KMS-11 (cell line): ENCODE data around the gene PPP1R1B.
A peak's percentile ranks its signal among the peaks of the same experiment; 100 is the strongest.

Experiments
- H2AFZ ChIP-seq: fragments of 200-600 bp; sonication (generic); 2 replicates; pipeline ENCODE4 v1.6.1; 2016; ENCODE audit warnings: antibody characterized with exemption, mixed run types, low read depth
- H3K27ac ChIP-seq: fragments of 200-600 bp; sonication (generic); 2 replicates; pipeline ENCODE4 v1.6.1; 2016; ENCODE audit warnings: mild to moderate bottlenecking, mixed run types
- H3K27me3 ChIP-seq: fragments of 200-600 bp; sonication (generic); 2 replicates; pipeline ENCODE4 v1.6.1; 2017; ENCODE audit warnings: mild to moderate bottlenecking, low read depth, mixed run types, moderate library complexity; ENCODE audit not compliant: insufficient read depth
- H3K36me3 ChIP-seq: fragments of 200-600 bp; sonication (generic); 2 replicates; pipeline ENCODE4 v1.6.1; 2017; ENCODE audit warnings: mild to moderate bottlenecking, mixed run types; ENCODE audit not compliant: insufficient read depth
- H3K4me1 ChIP-seq: fragments of 200-600 bp; sonication (generic); 2 replicates; pipeline ENCODE4 v1.6.1; 2016; ENCODE audit warnings: mild to moderate bottlenecking, low read depth, mixed run types; ENCODE audit not compliant: poor library complexity, severe bottlenecking
- H3K4me2 ChIP-seq: fragments of 200-600 bp; sonication (generic); 2 replicates; pipeline ENCODE4 v1.7.0; 2016; ENCODE audit warnings: mild to moderate bottlenecking, mixed run types
- H3K4me3 ChIP-seq: fragments of 200-600 bp; sonication (generic); IDR thresholded peaks from 2 replicates; pipeline ENCODE4 v1.6.1; 2017; ENCODE audit warnings: low read depth, low read length, mixed read lengths; ENCODE audit not compliant: insufficient read depth
- H3K79me2 ChIP-seq: fragments of 200-600 bp; sonication (generic); 2 replicates; pipeline ENCODE4 v1.6.1; 2016; ENCODE audit warnings: low read depth, mixed run types; ENCODE audit not compliant: insufficient read depth
- H3K9ac ChIP-seq: fragments of 200-600 bp; sonication (generic); 2 replicates; pipeline ENCODE4 v1.6.1; 2016; ENCODE audit warnings: mild to moderate bottlenecking, mixed run types
- H4K20me1 ChIP-seq: fragments of 200-600 bp; sonication (generic); 2 replicates; pipeline ENCODE4 v1.6.1; 2016; ENCODE audit warnings: mild to moderate bottlenecking, mixed run types; ENCODE audit not compliant: insufficient read depth
- TF ChIP-seq, protein P1 (sequence below): fragments of 200-600 bp; sonication (generic); conservative IDR thresholded peaks from 2 replicates; pipeline ENCODE4 v1.6.1; 2017; ENCODE audit warnings: low read depth, mild to moderate bottlenecking, antibody characterized with exemption, low read length, moderate library complexity, mixed read lengths

Gene PPP1R1B

DNA sequence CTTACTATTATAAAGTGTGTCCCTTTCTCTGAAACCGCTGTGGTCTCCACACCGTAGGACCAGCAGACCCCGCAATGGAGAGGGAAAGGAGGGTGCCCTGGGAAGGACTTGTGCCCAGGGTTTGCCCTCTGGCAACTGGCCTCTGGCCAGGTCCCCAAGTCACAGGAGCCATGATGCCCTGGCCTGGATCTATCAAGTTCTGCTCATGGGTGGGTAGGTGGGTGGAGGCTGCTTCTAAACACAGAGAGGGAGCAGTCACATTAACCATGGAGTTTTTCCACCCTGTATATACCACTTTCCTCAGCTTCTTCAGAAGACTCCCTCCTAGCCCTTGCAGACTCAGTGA, 9.7 kb upstream of the PPP1R1B start:
- Histone ChIP-seq H3K27ac (no peak overlapping the region), H3K9ac (peak overlapping the region; percentile 68; the same call in 1 of the 2 replicates), H4K20me1 (no peaks in the 10 kb centered on the region), H3K4me1 (peaks cover 26% of the 10 kb centered on the region), H3K4me2 (peak overlapping the region; percentile 75; the same call in 1 of the 2 replicates), H2AFZ (peak overlapping the region; percentile 97), H3K4me3 (no peak overlapping the region), H3K36me3 (no peaks in the 10 kb centered on the region), H3K79me2 (no peaks in the 10 kb centered on the region), H3K27me3 (no peaks in the 10 kb centered on the region)
- TF ChIP-seq, protein P1, sequence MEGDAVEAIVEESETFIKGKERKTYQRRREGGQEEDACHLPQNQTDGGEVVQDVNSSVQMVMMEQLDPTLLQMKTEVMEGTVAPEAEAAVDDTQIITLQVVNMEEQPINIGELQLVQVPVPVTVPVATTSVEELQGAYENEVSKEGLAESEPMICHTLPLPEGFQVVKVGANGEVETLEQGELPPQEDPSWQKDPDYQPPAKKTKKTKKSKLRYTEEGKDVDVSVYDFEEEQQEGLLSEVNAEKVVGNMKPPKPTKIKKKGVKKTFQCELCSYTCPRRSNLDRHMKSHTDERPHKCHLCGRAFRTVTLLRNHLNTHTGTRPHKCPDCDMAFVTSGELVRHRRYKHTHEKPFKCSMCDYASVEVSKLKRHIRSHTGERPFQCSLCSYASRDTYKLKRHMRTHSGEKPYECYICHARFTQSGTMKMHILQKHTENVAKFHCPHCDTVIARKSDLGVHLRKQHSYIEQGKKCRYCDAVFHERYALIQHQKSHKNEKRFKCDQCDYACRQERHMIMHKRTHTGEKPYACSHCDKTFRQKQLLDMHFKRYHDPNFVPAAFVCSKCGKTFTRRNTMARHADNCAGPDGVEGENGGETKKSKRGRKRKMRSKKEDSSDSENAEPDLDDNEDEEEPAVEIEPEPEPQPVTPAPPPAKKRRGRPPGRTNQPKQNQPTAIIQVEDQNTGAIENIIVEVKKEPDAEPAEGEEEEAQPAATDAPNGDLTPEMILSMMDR: no peak

DNA sequence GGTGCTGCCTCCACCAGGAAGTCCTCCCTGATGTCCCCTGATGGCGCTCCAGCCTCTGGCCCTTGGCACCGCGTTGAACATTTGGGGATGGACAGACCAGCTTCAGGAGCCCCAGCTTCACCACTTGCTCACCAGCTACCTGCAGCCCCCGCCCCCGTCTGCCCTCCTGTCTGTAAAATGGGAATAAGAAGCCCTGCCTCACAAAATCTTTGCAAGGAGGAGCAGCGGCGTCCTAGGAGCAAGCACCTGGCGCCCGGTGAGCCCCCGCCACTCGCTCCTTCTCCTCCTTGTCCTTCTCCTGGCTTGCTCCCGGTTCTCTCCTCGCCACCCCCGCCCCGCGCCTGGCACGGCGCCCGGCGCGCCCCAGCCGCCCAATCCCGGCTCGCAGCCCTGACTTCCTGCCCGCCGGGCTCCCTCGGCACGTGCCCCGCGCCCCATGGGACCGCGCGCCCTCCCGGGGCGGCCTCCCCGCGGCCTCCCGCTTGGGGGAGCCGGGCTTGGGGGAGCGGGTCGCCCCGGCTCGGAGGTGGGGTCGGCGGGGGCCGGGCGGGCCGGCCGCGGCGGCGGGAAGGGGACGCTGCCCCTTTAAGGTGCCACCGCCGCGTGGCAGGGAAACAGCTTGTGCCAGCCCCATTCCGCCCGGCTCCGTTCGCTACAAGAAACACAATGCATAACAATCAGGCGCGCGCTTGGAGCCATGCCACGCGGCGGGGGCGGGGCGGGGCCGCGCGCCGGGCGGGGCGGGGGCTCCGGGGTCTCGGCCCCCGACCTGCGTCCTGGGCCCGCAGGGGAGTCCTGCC, 9.1 kb upstream of the PPP1R1B start:
- Histone ChIP-seq H3K4me2 (peak overlapping the region; percentile 99; the same call in 1 of the 2 replicates), H2AFZ (peak overlapping the region; percentile 97), H3K4me3 (no peak overlapping the region), H4K20me1 (no peaks in the 10 kb centered on the region), H3K79me2 (no peaks in the 10 kb centered on the region), H3K4me1 (peaks cover 32% of the 10 kb centered on the region), H3K9ac (peak overlapping the region; percentile 68), H3K27ac (peak overlapping the region; percentile 28), H3K36me3 (no peaks in the 10 kb centered on the region), H3K27me3 (no peaks in the 10 kb centered on the region)
- TF ChIP-seq, protein P1: no peak

DNA sequence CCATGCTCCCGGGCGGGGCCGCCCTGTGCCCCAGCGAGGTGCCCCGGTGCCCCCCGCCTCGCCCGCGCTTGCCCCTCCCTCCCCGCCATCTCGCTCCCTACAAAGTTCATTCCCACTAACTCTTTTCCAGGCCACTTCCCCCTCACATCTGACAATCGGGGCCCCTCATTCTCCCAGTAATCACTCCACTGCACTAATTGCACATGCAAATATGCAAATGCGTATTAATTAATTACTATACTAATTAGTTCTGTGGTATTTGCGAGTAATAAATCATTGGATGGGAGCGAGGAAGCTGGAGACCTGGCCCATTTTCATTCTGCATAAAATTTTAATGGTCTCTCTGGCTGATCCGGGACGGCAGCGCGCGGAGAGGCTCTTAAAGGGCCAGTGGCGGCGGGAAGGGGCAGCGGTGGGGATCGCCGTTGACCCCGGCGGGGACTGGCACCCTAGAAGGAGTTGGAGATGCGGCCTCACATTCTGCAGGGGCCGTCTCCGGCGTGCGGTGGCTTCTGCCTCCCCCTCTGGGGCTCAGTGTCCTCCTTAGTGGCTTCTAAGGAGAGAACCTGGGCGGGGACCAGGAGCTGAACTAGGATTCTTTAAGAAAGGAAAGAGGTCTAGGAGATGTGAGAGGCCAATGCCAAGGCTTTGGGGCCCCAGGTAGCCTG, 8.4 kb upstream of the PPP1R1B start:
- Histone ChIP-seq H3K9ac (peak overlapping the region; percentile 68), H2AFZ (peak overlapping the region; percentile 97), H3K79me2 (no peaks in the 10 kb centered on the region), H3K36me3 (no peaks in the 10 kb centered on the region), H3K27ac (peak overlapping the region; percentile 28; the same call in 1 of the 2 replicates), H4K20me1 (no peaks in the 10 kb centered on the region), H3K27me3 (no peaks in the 10 kb centered on the region), H3K4me1 (peaks cover 39% of the 10 kb centered on the region), H3K4me3 (no peak overlapping the region), H3K4me2 (peak overlapping the region; percentile 99)
- TF ChIP-seq, protein P1: peak; percentile 15; the same call in 1 of the 2 replicates

DNA sequence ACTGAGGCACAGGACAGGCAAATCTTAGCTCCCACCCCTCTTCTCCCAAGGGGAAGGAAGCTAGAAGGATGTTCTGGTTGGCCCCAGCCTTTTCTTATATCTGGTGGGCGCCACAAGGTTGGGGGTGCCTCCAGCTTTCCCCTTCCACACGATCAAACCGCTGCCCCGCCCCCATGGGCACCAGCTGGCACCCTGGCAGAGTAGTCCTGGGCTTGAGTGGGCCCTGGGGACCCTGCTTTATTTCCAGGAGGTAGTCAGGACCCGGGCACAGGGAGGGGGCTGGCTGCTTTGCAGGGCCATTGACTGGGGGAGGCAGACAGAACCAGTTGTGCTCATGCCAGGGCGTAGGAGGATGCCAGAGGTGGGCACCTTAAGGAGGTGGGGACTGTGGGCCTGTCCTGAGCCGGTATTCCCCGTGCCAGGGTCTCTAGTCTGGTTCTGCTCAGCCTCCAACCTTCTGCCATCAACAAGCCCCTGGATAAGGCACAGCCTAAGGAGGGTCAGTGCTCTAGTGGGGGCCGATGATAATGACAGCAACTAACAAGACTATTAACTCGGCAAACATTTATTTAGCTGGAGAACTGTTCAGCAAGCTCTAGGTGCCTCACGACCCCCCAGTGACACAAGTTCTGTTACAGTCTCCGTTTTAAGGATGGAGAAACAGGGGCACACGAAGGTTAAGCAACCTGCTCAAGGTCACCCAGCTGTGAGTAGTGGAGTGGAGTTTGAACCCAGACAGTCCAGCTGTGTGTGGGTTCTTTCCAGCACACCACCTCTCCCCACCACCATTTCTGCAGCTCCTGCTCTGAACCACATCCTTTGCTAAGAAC, 7.6 kb upstream of the PPP1R1B start:
- Histone ChIP-seq H3K27ac (no peak overlapping the region), H3K4me2 (peak overlapping the region; percentile 99)

More for the DNA sequence above, 7.6 kb upstream of the PPP1R1B start:
- Histone ChIP-seq H3K4me3 (no peak overlapping the region), H3K79me2 (no peaks in the 10 kb centered on the region), H3K9ac (peak overlapping the region; percentile 68; the same call in 1 of the 2 replicates), H3K36me3 (no peaks in the 10 kb centered on the region), H3K4me1 (peaks cover 46% of the 10 kb centered on the region), H3K27me3 (no peaks in the 10 kb centered on the region), H2AFZ (peak overlapping the region; percentile 97), H4K20me1 (no peaks in the 10 kb centered on the region)
- TF ChIP-seq, protein P1: no peak
